ACC112 (cell line): ENCODE results near the gene SBNO2.
A peak's percentile ranks its signal among the peaks of the same experiment; 100 is the strongest.
"Not testable (repeated sequence)": the region's sequence is repeated elsewhere in the genome, so short reads cannot be mapped to it uniquely, and the experiment has no call there.

Experiments used
- H2AFZ ChIP-seq: fragments of 200-600 bp; sonication (generic); one replicate; pipeline ENCODE4 v1.6.0; 2017; ENCODE audit warnings: antibody characterized with exemption, low read length; ENCODE audit not compliant: unreplicated experiment
- H3K27ac ChIP-seq: fragments of 200-600 bp; sonication (generic); 2 replicates; pipeline ENCODE4 v1.5.1; 2014; ENCODE audit warnings: low read depth, mild to moderate bottlenecking, antibody characterized with exemption, low read length, moderate library complexity
- H3K27me3 ChIP-seq: fragments of 200-600 bp; sonication (generic); 2 replicates; pipeline ENCODE4 v1.6.1; 2014; ENCODE audit warnings: mild to moderate bottlenecking, antibody characterized with exemption, low read length, moderate library complexity, mixed read lengths; ENCODE audit not compliant: insufficient read depth
- H3K36me3 ChIP-seq: fragments of 200-600 bp; sonication (generic); 2 replicates; pipeline ENCODE4 v1.6.1; 2016; ENCODE audit warnings: mild to moderate bottlenecking, antibody characterized with exemption, low read length, moderate library complexity, mixed read lengths; ENCODE audit not compliant: insufficient read depth
- H3K4me1 ChIP-seq: fragments of 200-600 bp; sonication (generic); one replicate; pipeline ENCODE4 v1.6.1; 2016; ENCODE audit warnings: low read length, mixed read lengths; ENCODE audit not compliant: insufficient read depth, unreplicated experiment, control insufficient read depth
- H3K4me3 ChIP-seq: fragments of 200-600 bp; sonication (generic); 2 replicates; pipeline ENCODE4 v1.5.1; 2014; ENCODE audit warnings: mild to moderate bottlenecking, low read depth, low read length
- H3K79me2 ChIP-seq: fragments of 200-600 bp; sonication (generic); one replicate; pipeline ENCODE4 v1.6.0; 2016; ENCODE audit warnings: low read length; ENCODE audit not compliant: control insufficient read depth, unreplicated experiment, insufficient read depth

SBNO2 gene

GRCh38 chr19:1206150-1206863 is 32.2 kb upstream of the SBNO2 start:
- H3K4me1 ChIP-seq = peaks cover 3% of the 10 kb centered on the region
- no peak overlapping the region for H2AFZ ChIP-seq
- no peaks in the 10 kb centered on the region for H3K36me3 ChIP-seq
- H3K27ac ChIP-seq = peak overlapping the region; percentile 19; the same call in 1 of the 2 replicates
- H3K79me2 ChIP-seq = peaks cover 28% of the 10 kb centered on the region
- no peaks in the 10 kb centered on the region for H3K27me3 ChIP-seq
- H3K4me3 ChIP-seq = peak overlapping the region; percentile 94

DNA sequence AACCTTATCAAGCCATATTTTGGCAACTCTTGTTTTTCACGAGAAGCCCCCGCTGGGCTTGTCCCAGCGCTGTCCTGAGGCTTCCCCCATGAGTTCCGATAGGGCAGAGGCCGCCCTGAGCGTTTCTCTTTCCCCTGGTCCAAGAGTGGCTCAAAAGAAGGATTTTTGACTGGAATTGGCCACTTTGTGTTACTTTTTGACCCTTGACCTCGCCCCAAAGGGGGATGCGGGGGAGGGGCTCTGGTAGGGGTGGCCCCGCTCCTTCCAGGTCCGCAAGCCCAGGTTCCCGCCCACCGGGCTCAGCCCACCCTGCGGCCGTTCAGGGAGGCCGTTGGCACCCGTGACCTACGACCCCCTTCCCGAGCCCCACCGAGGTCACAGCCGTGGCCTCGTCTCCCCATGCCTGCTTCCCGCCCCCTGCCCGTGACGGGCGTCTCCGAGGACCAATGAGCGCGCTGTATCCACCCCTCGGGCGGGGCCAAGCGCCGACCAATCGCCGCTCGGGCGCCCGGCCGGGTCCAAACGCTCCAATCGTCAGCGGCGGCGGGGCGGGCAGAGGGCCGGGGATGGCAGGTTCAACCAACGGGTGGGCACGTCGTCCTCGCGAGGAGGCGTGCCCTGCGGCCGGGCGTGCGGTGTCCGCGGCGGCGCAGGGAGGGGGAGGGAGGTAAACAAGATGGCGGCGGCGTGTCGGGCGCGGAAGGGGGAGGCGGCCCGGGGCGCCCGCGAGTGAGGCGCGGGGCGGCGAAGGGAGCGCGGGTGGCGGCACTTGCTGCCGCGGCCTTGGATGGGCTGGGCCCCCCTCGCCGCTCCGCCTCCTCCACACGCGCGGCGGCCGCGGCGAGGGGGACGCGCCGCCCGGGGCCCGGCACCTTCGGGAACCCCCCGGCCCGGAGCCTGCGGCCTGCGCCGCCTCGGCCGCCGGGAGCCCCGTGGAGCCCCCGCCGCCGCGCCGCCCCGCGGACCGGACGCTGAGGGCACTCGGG is 31.3 kb upstream of the SBNO2 start, which contains the start of gene STK11:
Gene STK11 (plus strand): TSS at position 665 of the 986 bp plus-strand sequence. CDS start 1,136 bp downstream, outside the sequence.
- H2AFZ ChIP-seq = peak within 1 kb of the TSS; percentile 37
- H3K27ac ChIP-seq = peak within 1 kb of the TSS; percentile 19; the same call in 1 of the 2 replicates
- H3K4me1 ChIP-seq = peaks cover 3% of the 10 kb centered on the region
- peaks cover 26% of the 10 kb centered on the region for H3K79me2 ChIP-seq
- no peaks in the 10 kb centered on the region for H3K36me3 ChIP-seq
- peak within 1 kb of the TSS; percentile 94 for H3K4me3 ChIP-seq
- no peaks in the 10 kb centered on the region for H3K27me3 ChIP-seq

- not testable (repeated sequence) for H3K4me3 ChIP-seq, H2AFZ ChIP-seq, H3K27ac ChIP-seq, H3K79me2 ChIP-seq, H3K36me3 ChIP-seq, H3K27me3 ChIP-seq, H3K4me1 ChIP-seq
Measured at GRCh38 chr19:1200614-1201013, 26.5 kb upstream of the SBNO2 start.

DNA sequence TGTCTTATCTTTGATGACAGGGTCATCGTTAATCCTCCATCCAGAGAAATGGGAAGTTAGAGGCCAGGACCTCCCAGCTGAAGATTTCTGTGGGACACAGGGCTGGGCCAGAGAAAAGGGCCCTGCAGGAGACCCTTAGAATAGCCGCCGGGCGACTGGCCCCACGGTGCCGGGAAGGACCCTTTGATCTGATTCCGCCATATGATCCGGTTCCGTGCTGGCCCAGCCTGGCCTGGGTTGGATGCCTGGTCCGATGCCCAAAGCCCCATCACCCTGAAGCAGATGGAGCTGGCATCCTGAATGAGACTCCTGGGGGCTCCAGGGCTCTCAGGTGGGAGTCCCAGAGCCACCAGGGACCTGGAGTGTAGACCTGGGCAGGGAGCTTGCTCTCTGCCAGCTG is 25.5 kb upstream of the SBNO2 start:
- Histone ChIP-seq H2AFZ (no peak overlapping the region), H3K36me3 (no peaks in the 10 kb centered on the region), H3K4me1 (peaks cover 3% of the 10 kb centered on the region), H3K27ac (no peak overlapping the region), H3K4me3 (no peak overlapping the region), H3K27me3 (no peaks in the 10 kb centered on the region), H3K79me2 (no peaks in the 10 kb centered on the region)

DNA sequence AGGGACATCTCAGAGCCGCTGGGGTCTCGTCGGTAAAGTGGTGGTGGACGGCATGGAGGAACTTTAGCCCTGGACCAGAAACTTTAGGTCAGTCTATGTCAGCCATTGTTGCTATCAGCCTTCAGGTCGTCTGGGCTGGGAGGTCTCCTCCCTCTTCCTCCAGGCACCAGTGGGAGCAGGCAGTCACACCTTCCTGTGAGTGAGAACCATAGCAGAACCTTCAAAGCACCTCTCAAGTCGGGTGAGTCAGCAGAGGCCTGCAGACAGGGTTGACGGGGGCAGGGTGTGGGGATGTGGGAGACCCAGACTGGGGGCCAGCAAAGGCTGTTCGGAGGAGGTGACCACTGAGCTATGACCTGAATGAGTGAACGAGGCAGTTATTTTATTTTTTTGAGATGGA is 15.4 kb upstream of the SBNO2 start:
- Histone ChIP-seq H3K4me1 (no peaks in the 10 kb centered on the region), H3K36me3 (no peaks in the 10 kb centered on the region), H3K79me2 (no peaks in the 10 kb centered on the region), H3K27ac (no peak overlapping the region), H2AFZ (no peak overlapping the region), H3K4me3 (no peak overlapping the region), H3K27me3 (no peaks in the 10 kb centered on the region)

- H3K4me1 ChIP-seq = peaks cover 17% of the 10 kb centered on the region
- H3K27me3 ChIP-seq = no peaks in the 10 kb centered on the region
- no peak overlapping the region for H2AFZ ChIP-seq
- no peak overlapping the region for H3K4me3 ChIP-seq
- H3K27ac ChIP-seq = no peak overlapping the region
- no peaks in the 10 kb centered on the region for H3K36me3 ChIP-seq
- no peaks in the 10 kb centered on the region for H3K79me2 ChIP-seq
Measured at GRCh38 chr19:1183543-1184172, 9.6 kb upstream of the SBNO2 start.

DNA sequence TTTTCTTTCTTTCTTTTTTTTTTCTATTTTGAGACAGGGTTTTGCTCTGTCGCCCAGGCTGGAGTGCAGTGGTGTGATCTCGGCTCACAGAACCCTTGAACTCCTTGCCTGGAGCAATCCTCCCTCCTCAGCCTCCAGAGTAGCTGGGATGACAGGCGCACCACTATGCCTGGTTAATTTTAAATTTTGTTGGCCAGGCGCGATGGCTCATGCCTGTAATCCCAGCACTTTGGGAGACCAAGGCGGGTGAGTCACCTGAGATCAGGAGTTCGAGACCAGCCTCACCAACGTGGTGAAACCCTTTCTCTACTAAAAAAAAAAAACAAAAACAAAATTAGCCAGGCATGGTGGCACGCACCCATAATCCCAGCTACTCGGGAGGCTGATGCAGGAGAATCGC is 8.7 kb upstream of the SBNO2 start:
- peaks cover 19% of the 10 kb centered on the region for H3K4me1 ChIP-seq
- H3K27me3 ChIP-seq = no peaks in the 10 kb centered on the region
- no peak overlapping the region for H3K27ac ChIP-seq
- H3K36me3 ChIP-seq = no peaks in the 10 kb centered on the region
- no peak overlapping the region for H3K4me3 ChIP-seq
- no peaks in the 10 kb centered on the region for H3K79me2 ChIP-seq
- no peak overlapping the region for H2AFZ ChIP-seq

GRCh38 chr19:1182068-1182467 is 8.0 kb upstream of the SBNO2 start:
- Histone ChIP-seq H3K4me3 (no peak overlapping the region), H3K27me3 (no peaks in the 10 kb centered on the region), H3K27ac (no peak overlapping the region), H3K36me3 (no peaks in the 10 kb centered on the region), H3K79me2 (no peaks in the 10 kb centered on the region), H2AFZ (no peak overlapping the region), H3K4me1 (peaks cover 21% of the 10 kb centered on the region)

- no peaks in the 10 kb centered on the region for H3K27me3 ChIP-seq
- no peaks in the 10 kb centered on the region for H3K79me2 ChIP-seq
- H2AFZ ChIP-seq = no peak overlapping the region
- peaks cover 25% of the 10 kb centered on the region for H3K4me1 ChIP-seq
- H3K36me3 ChIP-seq = no peaks in the 10 kb centered on the region
- no peak overlapping the region for H3K4me3 ChIP-seq
- H3K27ac ChIP-seq = no peak overlapping the region
Measured at GRCh38 chr19:1181606-1182005, 7.5 kb upstream of the SBNO2 start.

DNA sequence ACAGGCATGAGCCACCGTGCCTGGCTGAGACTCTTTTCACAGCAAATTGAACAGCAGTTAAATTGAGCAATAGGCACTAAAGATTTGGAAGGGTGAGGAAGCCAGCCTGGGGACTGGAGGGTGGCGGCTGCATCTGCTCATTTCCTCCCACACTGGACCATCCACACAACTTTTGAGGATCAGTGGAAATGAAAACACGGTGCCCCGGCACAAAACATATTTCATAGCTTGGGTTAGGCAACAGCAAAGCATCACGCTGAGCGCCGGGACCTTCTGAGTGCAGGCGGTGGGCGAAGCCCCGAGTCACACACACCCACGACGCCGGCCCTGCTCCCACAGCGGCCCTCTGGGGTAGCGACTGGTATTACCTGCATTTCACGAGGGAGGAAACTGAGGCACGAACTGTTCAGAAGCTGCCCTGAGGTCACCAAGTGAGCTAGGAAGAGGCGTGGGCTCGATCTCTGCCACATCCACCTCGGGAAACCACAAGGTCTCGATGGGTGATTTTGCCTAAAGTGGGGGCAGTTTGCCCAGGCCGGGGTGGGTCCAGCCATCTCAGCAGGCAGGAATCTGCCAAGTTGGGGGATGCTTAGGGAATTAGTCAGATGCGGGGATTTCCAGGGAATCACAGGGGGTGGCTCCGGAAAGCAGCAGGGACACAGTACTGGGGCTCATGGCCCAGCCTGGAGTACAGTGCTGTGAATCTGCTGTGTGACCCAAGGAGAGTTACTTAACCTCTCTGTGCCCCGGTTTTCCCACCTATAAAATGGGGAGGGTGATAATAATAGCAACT is 3.5 kb upstream of the SBNO2 start:
- Histone ChIP-seq H3K36me3 (no peaks in the 10 kb centered on the region), H3K27me3 (no peaks in the 10 kb centered on the region), H3K27ac (peak overlapping the region; percentile 97), H2AFZ (no peak overlapping the region), H3K4me3 (peak overlapping the region; percentile 54), H3K79me2 (peaks cover 12% of the 10 kb centered on the region), H3K4me1 (peaks cover 26% of the 10 kb centered on the region)
